HEK293 (cell line): ENCODE measurements around the gene NLRP9.

Source experiments
- CTCF ChIA-PET: fragments of 350-600 bp; formaldehyde crosslinking; extraction: SDS; loops from one replicate; lab custom pipeline; 2021; ENCODE audit warnings: antibody characterized with exemption; lab: Yijun Ruan, JAX
- POLR2A ChIA-PET: fragments of 300-600 bp; formaldehyde crosslinking; extraction: SDS; loops from one replicate; lab custom pipeline; 2020; ENCODE audit warnings: antibody characterized with exemption, inconsistent platforms; lab: Yijun Ruan, JAX
- H3K27ac ChIP-seq: fragments of 200-500 bp; sonication (Bioruptor generic); 2 replicates; pipeline ENCODE4 v1.5.1; 2014; ENCODE audit warnings: low read depth, low read length, control low read depth, inconsistent platforms; ENCODE audit errors: extremely low read depth
- H3K36me3 ChIP-seq, 2 experiments: fragments of 200-500 bp in 1 of 2; sonication (Bioruptor generic) in 1 of 2; 1 replicate in 1 of 2; 2 replicates in 1 of 2; pipeline ENCODE4 v1.5.1; 2014 to 2017; ENCODE audit warnings: inconsistent platforms in 2 of 2, low read length in 2 of 2; ENCODE audit not compliant: control insufficient read depth in 2 of 2, insufficient read depth in 1 of 2
- H3K4me1 ChIP-seq: fragments of 200-500 bp; sonication (Bioruptor generic); 2 replicates; pipeline ENCODE4 v1.5.1; 2014; ENCODE audit warnings: mild to moderate bottlenecking, low read length, inconsistent platforms; ENCODE audit not compliant: control insufficient read depth, insufficient read depth
- H3K4me3 ChIP-seq: 2 replicates; pipeline ENCODE4 v1.5.1; 2011; ENCODE audit warnings: low read depth, mild to moderate bottlenecking, control low read depth, low read length, moderate library complexity
- H3K9me3 ChIP-seq: fragments of 200-500 bp; sonication (Bioruptor generic); 2 replicates; pipeline ENCODE4 v1.5.1; 2014; ENCODE audit warnings: low read depth, low read length, inconsistent platforms; ENCODE audit not compliant: control insufficient read depth, insufficient read depth
- BCL11A ChIP-seq: fragments of 450-650 bp; formaldehyde crosslinking; IDR thresholded peaks from 2 replicates; pipeline ENCODE4 v1.5.1; 2016; ENCODE audit warnings: low read depth, missing biosample characterization, missing genetic modification characterization
- GLIS2 ChIP-seq: fragments of 450-650 bp; formaldehyde crosslinking; IDR thresholded peaks from 2 replicates; pipeline ENCODE4 v1.5.1; 2016; ENCODE audit warnings: missing biosample characterization, missing genetic modification characterization
- HIC1 ChIP-seq: fragments of 450-650 bp; formaldehyde crosslinking; IDR thresholded peaks from 2 replicates; pipeline ENCODE4 v1.5.1; 2016; ENCODE audit warnings: missing biosample characterization, missing genetic modification characterization
- HOXD13 ChIP-seq: sonication (generic); formaldehyde crosslinking; IDR thresholded peaks from 2 replicates; pipeline ENCODE4 v1.8.0; 2022; ENCODE audit warnings: missing genetic modification reagents, borderline replicate concordance
- ZBTB11 ChIP-seq: fragments of 450-650 bp; formaldehyde crosslinking; conservative IDR thresholded peaks from 2 replicates; pipeline ENCODE4 v1.5.1; 2016; ENCODE audit warnings: low read depth, missing biosample characterization, missing genetic modification characterization
- ZNF10 ChIP-seq: fragments of 450-650 bp; formaldehyde crosslinking; IDR thresholded peaks from 2 replicates; pipeline ENCODE4 v1.5.1; 2017; ENCODE audit warnings: missing biosample characterization, missing genetic modification characterization
- ZNF157 ChIP-seq: fragments of 450-650 bp; formaldehyde crosslinking; IDR thresholded peaks from 2 replicates; pipeline ENCODE4 v1.5.1; 2016; ENCODE audit warnings: missing biosample characterization, missing genetic modification characterization
- ZNF302 ChIP-seq: fragments of 450-650 bp; formaldehyde crosslinking; IDR thresholded peaks from 2 replicates; pipeline ENCODE4 v1.5.1; 2016; ENCODE audit warnings: missing biosample characterization, missing genetic modification characterization, low read depth
- ZNF560 ChIP-seq: fragments of 450-650 bp; formaldehyde crosslinking; IDR thresholded peaks from 2 replicates; pipeline ENCODE4 v1.5.1; 2017; ENCODE audit warnings: missing biosample characterization, missing genetic modification characterization, borderline replicate concordance
- ZNF747 ChIP-seq: fragments of 450-650 bp; formaldehyde crosslinking; IDR thresholded peaks from 2 replicates; pipeline ENCODE4 v1.5.1; 2016; ENCODE audit warnings: missing biosample characterization, missing genetic modification characterization
- ZNF791 ChIP-seq: fragments of 450-650 bp; formaldehyde crosslinking; IDR thresholded peaks from 2 replicates; pipeline ENCODE4 v1.5.1; 2016; ENCODE audit warnings: missing biosample characterization, missing genetic modification characterization
- ZSCAN30 ChIP-seq: fragments of 450-650 bp; IDR thresholded peaks from 2 replicates; pipeline ENCODE4 v1.5.1; 2018; ENCODE audit warnings: missing biosample characterization, mild to moderate bottlenecking, missing genetic modification characterization, moderate library complexity

Gene NLRP9

GRCh38 chr19:55669418-55670279 lies 68.6 kb downstream of the NLRP9 start (continued):
- TF ChIP-seq HIC1 (tag by site-specific recombination), result 0 out of 2 replicates have a peak, but pooled peaks have one; percentile 42
- 0 out of 2 replicates have a peak, but pooled peaks have one; percentile 44 for TF ChIP-seq ZNF10 (tag by site-specific recombination)

- POLR2A ChIA-PET, result no interaction called here
- peaks cover 41 to 83% of the 10 kb centered on the region in 2 experiments for H3K36me3 ChIP-seq
- CTCF ChIA-PET, result interaction anchor here (1.0 kb wide), 1 partner anchor 21 kb away, joined by 4 read pairs; the partner anchor contains the start of gene CCDC106
Measured at GRCh38 chr19:55668603-55669348, 69.4 kb downstream of the NLRP9 start.

GRCh38 chr19:55667958-55668357 lies 70.2 kb downstream of the NLRP9 start:
- H3K4me3 ChIP-seq, result no peak overlapping the region
- H3K4me1 ChIP-seq, result peaks cover 8% of the 10 kb centered on the region
- peaks cover 49 to 86% of the 10 kb centered on the region in 2 experiments for H3K36me3 ChIP-seq
- H3K9me3 ChIP-seq, result no peaks in the 10 kb centered on the region
- H3K27ac ChIP-seq, result no peak overlapping the region
- ChIA-PET CTCF (interaction anchor here (0.6 to 1.0 kb wide), 2 partner anchors 14 to 20 kb away, joined by 4 to 5 read pairs; partner anchors contain the start of gene CCDC106), POLR2A (interaction anchor here (2.7 to 3.0 kb wide), 2 partner anchors 11 to 13 kb away, joined by 10 to 12 read pairs; partner anchors contain the start of gene U2AF2)
- TF ChIP-seq ZBTB11 (tag by site-specific recombination) (no peak), HOXD13 (CRISPR knock-in tag) (0 out of 2 replicates have a peak, but pooled peaks have one; percentile 11), BCL11A (tag by site-specific recombination) (0 out of 2 replicates have a peak, but pooled peaks have one; percentile 30), ZNF157 (tag by site-specific recombination) (no peak), ZSCAN30 (no peak)
- TF ChIP-seq, all 188 proteins: peak for 2

More at GRCh38 chr19:55668603-55669348, 69.4 kb downstream of the NLRP9 start:
- H3K9me3 ChIP-seq, result no peaks in the 10 kb centered on the region
- H3K4me1 ChIP-seq, result peaks cover 12% of the 10 kb centered on the region
- H3K27ac ChIP-seq, result no peak overlapping the region
- no peak for TF ChIP-seq ZNF791 (tag by site-specific recombination)
- TF ChIP-seq GLIS2 (tag by site-specific recombination), result peak; percentile 38; the same call in 1 of the 2 replicates
- no peak for TF ChIP-seq ZNF560 (tag by site-specific recombination)
- TF ChIP-seq ZNF302 (tag by site-specific recombination), result no peak
- no peak for TF ChIP-seq ZNF747 (tag by site-specific recombination)
- no peak overlapping the region for H3K4me3 ChIP-seq
